Frontal cortex (tissue), 4 donors: Measurements from ENCODE around the gene VSNL1. TPM values are rescaled to one million over a fixed set of nuclear protein-coding genes. Genes with fewer than 3 reads are reported as not detected.

Source experiments
- DNase-seq, 2 donors: peaks; one replicate each; pipeline ENCODE4 v3.0.0; 2012; ENCODE audit warnings: low spot score in 2 of 2
- FAIRE-seq: peaks from 2 replicates; lab custom pipeline; 2012; peaks lifted over from hg19 to GRCh38; lab: Jason Lieb, UNC
- total RNA-seq: library from RNA; depleted of rRNA; stranded (reverse); fragments of >200 nt; gene quantifications from one replicate; pipeline ENCODE4 v1.2.3, GENCODE V29; 2014
- donor health status: control.
- donor health status: control.
- donor health status: control.

VSNL1 gene
- total RNA-seq, 1 donor from 2014 or later: 24.5 TPM

- no peak for DNase-seq
- no peak for FAIRE-seq
Measured at GRCh38 chr2:17636257-17636656, 95.8 kb downstream of the VSNL1 start.

- no peak for DNase-seq
- no peak for FAIRE-seq
Measured at GRCh38 chr2:17637131-17637906, 96.8 kb downstream of the VSNL1 start.

GRCh38 chr2:17638196-17638743 lies 97.8 kb downstream of the VSNL1 start:
- DNase-seq: no peak
- FAIRE-seq: no peak

- no peak for FAIRE-seq
- DNase-seq: no peak
Measured at GRCh38 chr2:17640406-17640805, 99.9 kb downstream of the VSNL1 start.

- no peak for FAIRE-seq
Measured at GRCh38 chr2:17643031-17643615, 102.6 kb downstream of the VSNL1 start.

GRCh38 chr2:17644997-17645720 lies 104.7 kb downstream of the VSNL1 start:
- no peak for DNase-seq
- no peak for FAIRE-seq

More at GRCh38 chr2:17643031-17643615, 102.6 kb downstream of the VSNL1 start:
- DNase-seq: no peak

GRCh38 chr2:17646081-17646554 lies 105.6 kb downstream of the VSNL1 start:
- FAIRE-seq: peak; percentile 95
- DNase-seq: peak; percentile 14 to 44

GRCh38 chr2:17646838-17647701 lies 106.6 kb downstream of the VSNL1 start:
- DNase-seq: no peak
- FAIRE-seq: no peak

- DNase-seq (no peak), FAIRE-seq (no peak)
Measured at GRCh38 chr2:17648581-17648980, 108.1 kb downstream of the VSNL1 start.

GRCh38 chr2:17649026-17649425 lies 108.5 kb downstream of the VSNL1 start:
- no peak for DNase-seq
- FAIRE-seq: no peak

GRCh38 chr2:17652681-17653394 lies 112.3 kb downstream of the VSNL1 start:
- no peak for FAIRE-seq
- DNase-seq: no peak

- DNase-seq (no peak), FAIRE-seq (no peak)
Measured at GRCh38 chr2:17657759-17658158, 117.3 kb downstream of the VSNL1 start.

GRCh38 chr2:17658251-17658843 lies 117.9 kb downstream of the VSNL1 start:
- FAIRE-seq (no peak), DNase-seq (no peak)

GRCh38 chr2:17660219-17660618 lies 119.7 kb downstream of the VSNL1 start:
- FAIRE-seq (no peak), DNase-seq (no peak)

- FAIRE-seq (no peak), DNase-seq (no peak)
Measured at GRCh38 chr2:17661460-17661859, 121.0 kb downstream of the VSNL1 start.

GRCh38 chr2:17662723-17663122 lies 122.2 kb downstream of the VSNL1 start:
- DNase-seq: no peak
- FAIRE-seq: no peak

- DNase-seq (no peak), FAIRE-seq (no peak)
Measured at GRCh38 chr2:17664534-17664933, 124.0 kb downstream of the VSNL1 start.

- DNase-seq: no peak
- FAIRE-seq: no peak
Measured at GRCh38 chr2:17667898-17668297, 127.4 kb downstream of the VSNL1 start.
